Myocyte (in vitro differentiated cells): ENCODE results near the gene TAF6. TPM values are rescaled to one million over a fixed set of nuclear protein-coding genes. Genes with fewer than 3 reads are reported as not detected.
"Not testable (repeated sequence)": the region's sequence is repeated elsewhere in the genome, so short reads cannot be mapped to it uniquely, and the experiment has no call there.

Source experiments
- DNase-seq: peaks from one replicate; pipeline ENCODE4 v3.0.0-alpha.2; 2012; ENCODE audit warnings: low read depth
- total RNA-seq: library from RNA; depleted of rRNA; stranded (reverse); fragments of >200 nt; gene quantifications from 2 replicates; pipeline ENCODE4 v1.2.3, GENCODE V29; 2014

The TAF6 gene
- total RNA-seq, 1 donor from 2014 or later, result 58.8 TPM

- DNase-seq, result no peak
These were observed 33.9 kb upstream of the TAF6 start for GRCh38 chr7:100152937-100153666.

GRCh38 chr7:100152404-100152803 lies 33.2 kb upstream of the TAF6 start:
- no peak for DNase-seq

GRCh38 chr7:100148559-100149328 lies 29.6 kb upstream of the TAF6 start, which contains the start of gene LAMTOR4:
Gene LAMTOR4 (plus strand): TSS chr7:100148918. CDS start chr7:100148973, 55 bp downstream.
- peak; percentile 100 for DNase-seq

GRCh38 chr7:100148225-100148558 lies 29.0 kb upstream of the TAF6 start:
- no peak for DNase-seq

- no peak for DNase-seq
These were observed 28.1 kb upstream of the TAF6 start for GRCh38 chr7:100147278-100147677.

- not testable (repeated sequence) for DNase-seq
These were observed 27.2 kb upstream of the TAF6 start for GRCh38 chr7:100146350-100146749.

GRCh38 chr7:100142461-100142860 lies 23.3 kb upstream of the TAF6 start:
- no peak for DNase-seq

- no peak for DNase-seq
These were observed 22.4 kb upstream of the TAF6 start for GRCh38 chr7:100141555-100141949.

GRCh38 chr7:100137851-100138760 lies 18.9 kb upstream of the TAF6 start:
- DNase-seq, result no peak

- peak; percentile 76 for DNase-seq
These were observed 13.6 kb upstream of the TAF6 start for GRCh38 chr7:100132697-100133151.

GRCh38 chr7:100132126-100132525 lies 13.0 kb upstream of the TAF6 start:
- no peak for DNase-seq

GRCh38 chr7:100130608-100131453 lies 11.7 kb upstream of the TAF6 start:
- DNase-seq, result peak; percentile 73

GRCh38 chr7:100130220-100130607 lies 11.1 kb upstream of the TAF6 start:
- not testable (repeated sequence) for DNase-seq

- DNase-seq, result no peak
These were observed 9.4 kb upstream of the TAF6 start for GRCh38 chr7:100128637-100128963.

GRCh38 chr7:100127866-100128636 lies 8.9 kb upstream of the TAF6 start:
- DNase-seq, result no peak

- peak; percentile 97 for DNase-seq
These were observed 8.0 kb upstream of the TAF6 start, which contains the start of gene MBLAC1 for GRCh38 chr7:100126931-100127865. Gene MBLAC1 (plus strand): TSS chr7:100126967. CDS start chr7:100127396, 429 bp downstream.

GRCh38 chr7:100126239-100126930 lies 7.2 kb upstream of the TAF6 start:
- no peak for DNase-seq
